Large intestine (tissue), 12 donors: ENCODE data around the gene ZNF813. TPM values are rescaled to one million over a fixed set of nuclear protein-coding genes. Genes with fewer than 3 reads are reported as not detected.
"Not testable (repeated sequence)": the region's sequence is repeated elsewhere in the genome, so short reads cannot be mapped to it uniquely, and the experiment has no call there.

Experiments
- DNase-seq, 2 donors: peaks; one replicate each; pipeline versions ENCODE4 v3.0.0 to v3.0.0-alpha.2; 2013
- H3K27ac ChIP-seq: one replicate; pipeline ENCODE4 v1.5.1; 2013; ENCODE audit warnings: low read length
- H3K27me3 ChIP-seq: 2 replicates; pipeline ENCODE4 v1.6.1; 2013; ENCODE audit warnings: low read length; ENCODE audit not compliant: control insufficient read depth, insufficient read depth
- H3K36me3 ChIP-seq: 2 replicates; pipeline ENCODE4 v1.6.1; 2013; ENCODE audit warnings: low read length; ENCODE audit not compliant: control insufficient read depth, insufficient read depth
- H3K4me1 ChIP-seq: one replicate; pipeline ENCODE4 v1.6.1; 2013; ENCODE audit warnings: low read length; ENCODE audit not compliant: control insufficient read depth, insufficient read depth
- H3K4me3 ChIP-seq: one replicate; pipeline ENCODE4 v1.5.1; 2013; ENCODE audit warnings: low read length
- H3K9me3 ChIP-seq: one replicate; pipeline ENCODE4 v1.6.1; 2013; ENCODE audit warnings: mild to moderate bottlenecking, low read depth, low read length, moderate library complexity; ENCODE audit not compliant: control insufficient read depth
- WGBS: methylation state at CpG from one replicate; pipeline ENCODE4 v1.1.5; 2013; ENCODE audit warnings: low lambda C conversion rate; ENCODE audit not compliant: insufficient coverage; 5-methylcytosine and 5-hydroxymethylcytosine counted together
- long read RNA-seq, 11 donors: transcript quantifications; one replicate each; lab custom pipeline, GENCODE V29; 2026
- polyA plus RNA-seq: library from polyadenylated mRNA; unstranded; fragments of 120-200 nt; gene quantifications from one replicate; pipeline ENCODE4 v1.2.1, GENCODE V29; 2013

The ZNF813 gene
- 6.0 TPM for polyA plus RNA-seq
- long read RNA-seq, donor 1, full-length matches to known transcripts, result 2 of 2 reads
- long read RNA-seq, donor 1, partial matches to known transcripts, result 0 of 2 reads
- long read RNA-seq, donor 1, other reads (novel, unspliced or antisense), result 0 of 2 reads
- long read RNA-seq, donor 2, full-length matches to known transcripts, result 2 of 2 reads
- long read RNA-seq, donor 2, partial matches to known transcripts, result 0 of 2 reads
- long read RNA-seq, donor 2, other reads (novel, unspliced or antisense), result 0 of 2 reads
- long read RNA-seq, donor 3, result 0 reads
- long read RNA-seq, donor 4, result 0 reads
- long read RNA-seq, donor 5, result 0 reads
- long read RNA-seq, donor 6, full-length matches to known transcripts, result 1 of 1 reads
- long read RNA-seq, donor 6, partial matches to known transcripts, result 0 of 1 reads
- long read RNA-seq, donor 6, other reads (novel, unspliced or antisense), result 0 of 1 reads
- long read RNA-seq, donor 7, result 0 reads
- long read RNA-seq, donor 8, full-length matches to known transcripts, result 4 of 4 reads
- long read RNA-seq, donor 8, partial matches to known transcripts, result 0 of 4 reads
- long read RNA-seq, donor 8, other reads (novel, unspliced or antisense), result 0 of 4 reads
- long read RNA-seq, donor 9, result 0 reads
- long read RNA-seq, donor 10, full-length matches to known transcripts, result 1 of 1 reads
- long read RNA-seq, donor 10, partial matches to known transcripts, result 0 of 1 reads
- long read RNA-seq, donor 10, other reads (novel, unspliced or antisense), result 0 of 1 reads
- long read RNA-seq, donor 11, full-length matches to known transcripts, result 1 of 1 reads
- long read RNA-seq, donor 11, partial matches to known transcripts, result 0 of 1 reads
- long read RNA-seq, donor 11, other reads (novel, unspliced or antisense), result 0 of 1 reads

GRCh38 chr19:53467485-53468262, at the start of gene ZNF813:
TSS of gene ZNF813 (plus strand) at chr19:53467733. CDS start at chr19:53483823, 16,090 bp downstream.
- peak within 1 kb of the TSS; percentile 77 for H3K4me3 ChIP-seq
- no peaks in the 10 kb centered on the region for H3K36me3 ChIP-seq
- no peaks in the 10 kb centered on the region for H3K4me1 ChIP-seq
- DNase-seq, result peak; percentile 87 to 94
- no CpG with 5 or more reads among the region's 55 CpGs for WGBS
- H3K9me3 ChIP-seq, result peaks cover 17% of the 10 kb centered on the region
- H3K27me3 ChIP-seq, result no peaks in the 10 kb centered on the region
- H3K27ac ChIP-seq, result peak within 1 kb of the TSS; percentile 89

GRCh38 chr19:53420520-53421315, 46.8 kb upstream of the ZNF813 start:
- H3K9me3 ChIP-seq, H3K36me3 ChIP-seq, H3K4me3 ChIP-seq, H3K27me3 ChIP-seq, H3K27ac ChIP-seq, H3K4me1 ChIP-seq: not testable (repeated sequence)
- 20% methylated on average over 1 of the region's 11 CpGs for WGBS
- peak in 1 of 2 donors; percentile 14 for DNase-seq

GRCh38 chr19:53422551-53422950, 45.0 kb upstream of the ZNF813 start:
- H3K36me3 ChIP-seq, result no peaks in the 10 kb centered on the region

GRCh38 chr19:53423074-53423473, 44.5 kb upstream of the ZNF813 start:
- not testable (repeated sequence) for H3K9me3 ChIP-seq, H3K36me3 ChIP-seq, H3K27ac ChIP-seq, H3K4me3 ChIP-seq, H3K4me1 ChIP-seq, H3K27me3 ChIP-seq
- WGBS, result no CpG with 5 or more reads among the region's 13 CpGs
- DNase-seq, result peak in 1 of 2 donors; percentile 44

More at GRCh38 chr19:53422551-53422950, 45.0 kb upstream of the ZNF813 start:
- H3K27me3 ChIP-seq, result no peaks in the 10 kb centered on the region
- no peaks in the 10 kb centered on the region for H3K4me1 ChIP-seq
- peaks cover 4% of the 10 kb centered on the region for H3K9me3 ChIP-seq
- no peak overlapping the region for H3K27ac ChIP-seq
- DNase-seq, result no peak
- no peak overlapping the region for H3K4me3 ChIP-seq
- WGBS, result 80% methylated on average over 1 of the region's 5 CpGs

GRCh38 chr19:53423680-53424079, 43.9 kb upstream of the ZNF813 start:
- H3K4me3 ChIP-seq, result not testable (repeated sequence)
- peak; percentile 16 for DNase-seq
- 94% methylated on average over 3 of the region's 8 CpGs for WGBS

GRCh38 chr19:53424968-53425597, 42.5 kb upstream of the ZNF813 start:
- no peaks in the 10 kb centered on the region for H3K27me3 ChIP-seq
- no peaks in the 10 kb centered on the region for H3K36me3 ChIP-seq
- no peak overlapping the region for H3K27ac ChIP-seq
- DNase-seq, result peak; percentile 65 to 71
- no peak overlapping the region for H3K4me3 ChIP-seq
- no peaks in the 10 kb centered on the region for H3K9me3 ChIP-seq
- WGBS, result no CpG with 5 or more reads among the region's 9 CpGs
- no peaks in the 10 kb centered on the region for H3K4me1 ChIP-seq

More at GRCh38 chr19:53423680-53424079, 43.9 kb upstream of the ZNF813 start:
- H3K27me3 ChIP-seq, H3K36me3 ChIP-seq, H3K4me1 ChIP-seq, H3K9me3 ChIP-seq, H3K27ac ChIP-seq: not testable (repeated sequence)

GRCh38 chr19:53431399-53432087, 36.0 kb upstream of the ZNF813 start, which contains the start of gene ZNF761:
TSS of gene ZNF761 (plus strand) at chr19:53431984. CDS start at chr19:53447269, 15,285 bp downstream.
- Histone ChIP-seq H3K4me3 (peak within 1 kb of the TSS; percentile 83), H3K27me3 (no peaks in the 10 kb centered on the region), H3K4me1 (peaks cover 13% of the 10 kb centered on the region), H3K36me3 (peaks cover 18% of the 10 kb centered on the region), H3K9me3 (peaks cover 4% of the 10 kb centered on the region), H3K27ac (peak within 1 kb of the TSS; percentile 89)
- peak; percentile 95 to 97 for DNase-seq
- WGBS, result no CpG with 5 or more reads among the region's 46 CpGs

GRCh38 chr19:53432088-53432661, 35.4 kb upstream of the ZNF813 start:
- Histone ChIP-seq H3K36me3 (peaks cover 20% of the 10 kb centered on the region), H3K9me3 (peaks cover 4% of the 10 kb centered on the region), H3K27me3 (no peaks in the 10 kb centered on the region), H3K27ac (peak overlapping the region; percentile 89), H3K4me1 (peaks cover 13% of the 10 kb centered on the region), H3K4me3 (peak overlapping the region; percentile 83)
- WGBS, result no CpG with 5 or more reads among the region's 30 CpGs
- DNase-seq, result peak in 1 of 2 donors; percentile 21
